Skeletal muscle tissue (tissue), 4 donors: Measurements from ENCODE around the gene TCAP. TPM values are rescaled to one million over a fixed set of nuclear protein-coding genes. Genes with fewer than 3 reads are reported as not detected.
A peak's percentile ranks its signal among the peaks of the same experiment; 100 is the strongest.

Source experiments
- H3K27ac ChIP-seq: one replicate; pipeline ENCODE4 v1.7.0; 2013; ENCODE audit warnings: mild to moderate bottlenecking, low read depth, low read length, inconsistent platforms
- H3K27me3 ChIP-seq, 3 donors: one replicate each; pipeline ENCODE4 v1.7.0; 2013; ENCODE audit warnings: low read length in 3 of 3; ENCODE audit not compliant: control insufficient read depth in 3 of 3, insufficient read depth in 3 of 3
- H3K36me3 ChIP-seq, 3 donors: one replicate each; pipeline ENCODE4 v1.7.0; 2013; ENCODE audit warnings: low read length in 3 of 3; ENCODE audit not compliant: control insufficient read depth in 3 of 3, insufficient read depth in 3 of 3
- H3K4me1 ChIP-seq, 3 donors: one replicate each; pipeline ENCODE4 v1.7.0; 2013; ENCODE audit warnings: low read length in 3 of 3, mild to moderate bottlenecking in 3 of 3; ENCODE audit not compliant: control insufficient read depth in 3 of 3, insufficient read depth in 3 of 3
- H3K4me3 ChIP-seq, 3 donors: one replicate each; pipeline ENCODE4 v1.7.0; 2013; ENCODE audit warnings: low read length in 3 of 3
- H3K9ac ChIP-seq, 3 donors: one replicate each; pipeline ENCODE4 v1.7.0; 2013; ENCODE audit warnings: low read length in 3 of 3, mild to moderate bottlenecking in 3 of 3, moderate library complexity in 2 of 3, low read depth in 1 of 3
- H3K9me3 ChIP-seq, 3 donors: one replicate each; pipeline ENCODE4 v1.7.0; 2013; ENCODE audit warnings: low read length in 3 of 3; ENCODE audit not compliant: control insufficient read depth in 3 of 3
- total RNA-seq: library from RNA; depleted of rRNA; stranded (reverse); fragments of >200 nt; gene quantifications from one replicate; pipeline ENCODE4 v1.2.3, GENCODE V29; 2014
- donor health status: Osteomylitis.

Gene TCAP
- total RNA-seq, 1 donor from 2014 or later: 78.8 TPM

- H3K9me3 ChIP-seq: no peaks in the 10 kb centered on the region
- no peaks in the 10 kb centered on the region for H3K36me3 ChIP-seq
- H3K27me3 ChIP-seq: peaks cover 35 to 74% (median 70%) of the 10 kb centered on the region in 3 donors
- H3K9ac ChIP-seq: no peak overlapping the region
- H3K4me3 ChIP-seq: no peak overlapping the region
- H3K27ac ChIP-seq: no peak overlapping the region
- H3K4me1 ChIP-seq: peaks cover 4 to 9% (median 6%) of the 10 kb centered on the region in 3 donors
Measured at GRCh38 chr17:39629494-39629880, 35.7 kb upstream of the TCAP start.

GRCh38 chr17:39629898-39630297 is 35.3 kb upstream of the TCAP start:
- Histone ChIP-seq H3K4me1 (peaks cover 4 to 13% (median 9%) of the 10 kb centered on the region in 3 donors), H3K27ac (no peak overlapping the region), H3K27me3 (peaks cover 32 to 70% (median 66%) of the 10 kb centered on the region in 3 donors), H3K9ac (no peak overlapping the region), H3K4me3 (no peak overlapping the region), H3K36me3 (no peaks in the 10 kb centered on the region), H3K9me3 (no peaks in the 10 kb centered on the region)

- H3K4me3 ChIP-seq: no peak overlapping the region
- H3K27me3 ChIP-seq: peaks cover 18 to 56% (median 51%) of the 10 kb centered on the region in 3 donors
- no peaks in the 10 kb centered on the region for H3K36me3 ChIP-seq
- H3K27ac ChIP-seq: no peak overlapping the region
- H3K4me1 ChIP-seq: peaks cover 10 to 26% (median 14%) of the 10 kb centered on the region in 3 donors
- H3K9ac ChIP-seq: no peak overlapping the region
- H3K9me3 ChIP-seq: no peaks in the 10 kb centered on the region
Measured at GRCh38 chr17:39631403-39631802, 33.7 kb upstream of the TCAP start.

GRCh38 chr17:39632153-39632941 is 32.8 kb upstream of the TCAP start:
- Histone ChIP-seq H3K27ac (no peak overlapping the region), H3K9me3 (no peaks in the 10 kb centered on the region), H3K27me3 (peaks cover 12 to 46% (median 41%) of the 10 kb centered on the region in 3 donors), H3K4me3 (no peak overlapping the region), H3K4me1 (peaks cover 9 to 29% (median 14%) of the 10 kb centered on the region in 3 donors), H3K9ac (no peak overlapping the region), H3K36me3 (no peaks in the 10 kb centered on the region)

- H3K9ac ChIP-seq: no peak overlapping the region
- H3K27ac ChIP-seq: no peak overlapping the region
- H3K4me1 ChIP-seq: peaks cover 20 to 42% (median 26%) of the 10 kb centered on the region in 3 donors
- no peak overlapping the region for H3K4me3 ChIP-seq
- peaks cover 0 to 2% (median 0%) of the 10 kb centered on the region in 3 donors for H3K36me3 ChIP-seq
- H3K27me3 ChIP-seq: peaks cover 6 to 34% (median 30%) of the 10 kb centered on the region in 3 donors
- H3K9me3 ChIP-seq: no peaks in the 10 kb centered on the region
Measured at GRCh38 chr17:39633570-39634183, 31.5 kb upstream of the TCAP start.

GRCh38 chr17:39634384-39634871 is 30.7 kb upstream of the TCAP start:
- H3K27me3 ChIP-seq: peaks cover 6 to 27% (median 24%) of the 10 kb centered on the region in 3 donors
- no peak overlapping the region for H3K4me3 ChIP-seq
- H3K9me3 ChIP-seq: no peaks in the 10 kb centered on the region
- peak overlapping the region in 1 of 3 donors; percentile 16 for H3K9ac ChIP-seq
- no peak overlapping the region for H3K27ac ChIP-seq
- H3K4me1 ChIP-seq: peaks cover 26 to 48% (median 31%) of the 10 kb centered on the region in 3 donors
- H3K36me3 ChIP-seq: peaks cover 0 to 2% (median 0%) of the 10 kb centered on the region in 3 donors

GRCh38 chr17:39635614-39636176 is 29.5 kb upstream of the TCAP start:
- H3K9ac ChIP-seq: peak overlapping the region in 1 of 3 donors; percentile 97
- peak overlapping the region in 1 of 3 donors; percentile 95 for H3K4me3 ChIP-seq
- H3K27ac ChIP-seq: peak overlapping the region; percentile 93
- H3K9me3 ChIP-seq: no peaks in the 10 kb centered on the region
- H3K4me1 ChIP-seq: peaks cover 30 to 60% (median 42%) of the 10 kb centered on the region in 3 donors
- H3K36me3 ChIP-seq: peaks cover 0 to 2% (median 0%) of the 10 kb centered on the region in 3 donors
- peaks cover 0 to 17% (median 14%) of the 10 kb centered on the region in 3 donors for H3K27me3 ChIP-seq

GRCh38 chr17:39636587-39636926 is 28.6 kb upstream of the TCAP start:
- Histone ChIP-seq H3K36me3 (peaks cover 0 to 2% (median 0%) of the 10 kb centered on the region in 3 donors), H3K27ac (peak overlapping the region; percentile 93), H3K4me1 (peaks cover 30 to 69% (median 47%) of the 10 kb centered on the region in 3 donors)

GRCh38 chr17:39636927-39637736 is 28.0 kb upstream of the TCAP start, which contains the start of gene STARD3:
Gene STARD3 (plus strand): TSS chr17:39637144. CDS start chr17:39653532, 16,388 bp downstream.
- peak within 1 kb of the TSS; percentile 93 for H3K27ac ChIP-seq
- H3K4me3 ChIP-seq: peak within 1 kb of the TSS; percentile 89 to 95 (median 94)
- H3K9ac ChIP-seq: peak within 1 kb of the TSS; percentile 95 to 97 (median 97)
- peaks cover 34 to 74% (median 53%) of the 10 kb centered on the region in 3 donors for H3K4me1 ChIP-seq
- H3K9me3 ChIP-seq: no peaks in the 10 kb centered on the region
- H3K36me3 ChIP-seq: peaks cover 0 to 2% (median 2%) of the 10 kb centered on the region in 3 donors
- peaks cover 0 to 6% (median 2%) of the 10 kb centered on the region in 3 donors for H3K27me3 ChIP-seq

More at GRCh38 chr17:39636587-39636926, 28.6 kb upstream of the TCAP start:
- H3K9ac ChIP-seq: peak overlapping the region; percentile 95 to 97 (median 97)
- peak overlapping the region; percentile 89 to 95 (median 94) for H3K4me3 ChIP-seq
- peaks cover 0 to 12% (median 7%) of the 10 kb centered on the region in 3 donors for H3K27me3 ChIP-seq
- H3K9me3 ChIP-seq: no peaks in the 10 kb centered on the region
